ENCODE results near the gene CARNS1.

GRCh38 chr11:67435031-67435726, 19.7 kb downstream of the CARNS1 start:
- no peak for TF ChIP-seq CTCF (IDR thresholded peaks at IDR 0.05; ENCODE audit: insufficient read depth, low read depth, low read length)
- no peak for TF ChIP-seq EZH2 (IDR thresholded peaks at IDR 0.05; ENCODE audit: insufficient read depth, low read length)

Measured in astrocyte (in vitro differentiated cells and primary cell).